ENCODE measurements around the gene GTF3C2.

GTF3C2 gene

GRCh38 chr2:27291865-27292264, 64.7 kb downstream of the GTF3C2 start:
- no peak for DNase-seq

GRCh38 chr2:27290549-27290948, 66.0 kb downstream of the GTF3C2 start:
- DNase-seq = no peak

GRCh38 chr2:27288610-27289009, 68.0 kb downstream of the GTF3C2 start:
- DNase-seq = no peak

GRCh38 chr2:27285481-27285880, 71.1 kb downstream of the GTF3C2 start:
- no peak for DNase-seq

- no peak for DNase-seq
Observed at GRCh38 chr2:27284996-27285395, 71.6 kb downstream of the GTF3C2 start.

GRCh38 chr2:27282892-27283291, 73.7 kb downstream of the GTF3C2 start:
- no peak for DNase-seq

GRCh38 chr2:27281855-27282559, 74.6 kb downstream of the GTF3C2 start, which contains the start of gene TRIM54:
TRIM54 (plus strand) TSS chr2:27282429; CDS start chr2:27282732, 303 bp downstream.
- DNase-seq = no peak

GRCh38 chr2:27281442-27281841, 75.1 kb downstream of the GTF3C2 start:
- no peak for DNase-seq

GRCh38 chr2:27280826-27281225, 75.7 kb downstream of the GTF3C2 start:
- DNase-seq = no peak

- no peak for DNase-seq
Observed at GRCh38 chr2:27278010-27278409, 78.6 kb downstream of the GTF3C2 start.

Data from NCI-H1694 (cell line).